HepG2 (cell line): ENCODE results near the gene HYOU1. TPM values are rescaled to one million over a fixed set of nuclear protein-coding genes. Genes with fewer than 3 reads are reported as not detected.

Source experiments
- ATAC-seq: fragments of 200-7000 bp; cut with Tn5 transposase; 3 replicates; pipeline ENCODE4 v1.9.1; 2020; ENCODE audit warnings: mild to moderate bottlenecking, moderate library complexity
- BruUV-seq: library from RNA; stranded (reverse); fragments of 400-500 nt; replicated peaks from 2 replicates; lab custom pipeline; 2021; lab: Mats Ljungman, UMichigan
- CTCF ChIA-PET: fragments of 300-600 bp; formaldehyde crosslinking; extraction: SDS; loops from one replicate; lab custom pipeline; 2021; ENCODE audit warnings: low total read pairs, inconsistent platforms, low intra/inter-chr PET ratio; lab: Yijun Ruan, JAX
- POLR2A ChIA-PET: fragments of 350-600 bp; sonication (Branson Sonifier 250); formaldehyde crosslinking; loops from one replicate; lab custom pipeline; 2020; ENCODE audit warnings: antibody characterized with exemption, inconsistent platforms; lab: Yijun Ruan, JAX
- DNase-seq: peaks from one replicate; pipeline ENCODE4 v3.0.0-alpha.2; 2015; ENCODE audit warnings: low spot score
- FAIRE-seq: peaks from 3 replicates; lab custom pipeline; 2011; peaks lifted over from hg19 to GRCh38; lab: Jason Lieb, UNC
- H2AFZ ChIP-seq: one replicate; pipeline ENCODE4 v1.6.1; 2011; ENCODE audit warnings: low read length, inconsistent platforms
- H3K27ac ChIP-seq: fragments of 300-600 bp; 3 replicates; pipeline ENCODE4 v1.8.0; 2011; ENCODE audit warnings: mixed run types, mild to moderate bottlenecking, mixed read lengths, low read length, inconsistent platforms; ENCODE audit not compliant: insufficient read depth; ENCODE audit errors: extremely low read length
- H3K27me3 ChIP-seq, 2 experiments: fragments of 200-600 bp in 1 of 2; 2 replicates in 1 of 2; 3 replicates in 1 of 2; pipeline versions ENCODE4 v1.6.0 to v1.8.0; 2011; ENCODE audit warnings: low read length in 2 of 2, mild to moderate bottlenecking in 2 of 2, moderate library complexity in 2 of 2, inconsistent platforms in 1 of 2; ENCODE audit not compliant: insufficient read depth in 2 of 2, control insufficient read depth in 1 of 2
- H3K36me3 ChIP-seq, 2 experiments: fragments of 200-600 bp in 1 of 2; replicated peaks in 1 of 2; 2 replicates in 1 of 2; 3 replicates in 1 of 2; pipeline versions ENCODE4 v1.5.1 to v1.8.0; 2011; ENCODE audit warnings: low read length in 2 of 2, inconsistent platforms in 1 of 2; ENCODE audit not compliant: insufficient read depth in 2 of 2, control insufficient read depth in 1 of 2
- H3K4me1 ChIP-seq: 2 replicates; pipeline ENCODE4 v1.5.1; 2012; ENCODE audit warnings: low read length, inconsistent platforms; ENCODE audit not compliant: insufficient read depth
- H3K4me2 ChIP-seq: 2 replicates; pipeline ENCODE4 v1.6.0; 2011; ENCODE audit warnings: low read depth, low read length, inconsistent platforms
- H3K4me3 ChIP-seq, 3 experiments: fragments of 200-600 bp in 1 of 3; sonication (generic), shearing (Covaris generic) in 1 of 3; replicated peaks in 1 of 3; 2 replicates each; pipeline ENCODE4 v1.5.1; 2011 to 2016; ENCODE audit warnings: low read length in 3 of 3, inconsistent platforms in 2 of 3, low read depth in 2 of 3, mild to moderate bottlenecking in 2 of 3, control low read depth in 1 of 3, mixed read lengths in 1 of 3; ENCODE audit not compliant: insufficient read depth in 1 of 3
- H3K79me2 ChIP-seq: one replicate; pipeline ENCODE4 v1.6.1; 2011; ENCODE audit warnings: low read length, inconsistent platforms; ENCODE audit not compliant: insufficient read depth
- H3K9ac ChIP-seq: 2 replicates; pipeline ENCODE4 v1.6.0; 2011; ENCODE audit warnings: mild to moderate bottlenecking, low read depth, low read length, inconsistent platforms; ENCODE audit not compliant: insufficient read depth
- H3K9me3 ChIP-seq: 2 replicates; pipeline ENCODE4 v1.5.1; 2012; ENCODE audit warnings: mild to moderate bottlenecking, low read length
- H4K20me1 ChIP-seq: 2 replicates; pipeline ENCODE4 v1.6.0; 2011; ENCODE audit warnings: inconsistent platforms, mild to moderate bottlenecking, low read length, moderate library complexity; ENCODE audit not compliant: insufficient read depth
- AGO2 ChIP-seq: fragments of 200-400 bp; formaldehyde crosslinking; optimal IDR thresholded peaks from 2 replicates; pipeline ENCODE3; 2017; ENCODE audit warnings: mild to moderate bottlenecking, low read depth, low read length, moderate library complexity
- BCL6 ChIP-seq: IDR thresholded peaks from 2 replicates; pipeline ENCODE4 v1.6.1; 2016; ENCODE audit warnings: missing genetic modification reagents, missing compliant biosample characterization
- FLYWCH1 ChIP-seq: sonication (generic); formaldehyde crosslinking; IDR thresholded peaks from 2 replicates; pipeline ENCODE4 v1.8.1; 2023; ENCODE audit warnings: mild to moderate bottlenecking, missing genetic modification reagents
- GZF1 ChIP-seq: sonication (generic); formaldehyde crosslinking; IDR thresholded peaks from 2 replicates; pipeline ENCODE4 v1.5.1; 2020; ENCODE audit warnings: mild to moderate bottlenecking, missing genetic modification reagents
- KDM1A ChIP-seq: IDR thresholded peaks from 2 replicates; pipeline ENCODE4 v1.6.1; 2016; ENCODE audit warnings: missing compliant biosample characterization
- KLF16 ChIP-seq, 2 experiments: sonication (generic) in 1 of 2; formaldehyde crosslinking in 1 of 2; IDR thresholded peaks; 2 replicates each; pipeline versions ENCODE4 v1.6.1 to v1.8.0; 2016 to 2023; ENCODE audit warnings: missing genetic modification reagents in 2 of 2, missing compliant biosample characterization in 1 of 2
- NFIC ChIP-seq: IDR thresholded peaks from 2 replicates; pipeline ENCODE4 v1.6.1; 2012; ENCODE audit warnings: mild to moderate bottlenecking, low read length, inconsistent platforms
- NR2C2 ChIP-seq: sonication (generic); formaldehyde crosslinking; IDR thresholded peaks from 2 replicates; pipeline ENCODE4 v1.4.0; 2020; ENCODE audit warnings: missing genetic modification reagents, mild to moderate bottlenecking, moderate library complexity, borderline replicate concordance
- PCBP1 ChIP-seq: fragments of 200-400 bp; formaldehyde crosslinking; IDR thresholded peaks from 2 replicates; pipeline ENCODE4 v1.6.1; 2017; ENCODE audit warnings: mild to moderate bottlenecking, low read depth, low read length, borderline replicate concordance
- PTBP1 ChIP-seq: fragments of 200-400 bp; formaldehyde crosslinking; IDR thresholded peaks from 2 replicates; pipeline ENCODE4 v1.6.1; 2018; ENCODE audit warnings: low read length, low read depth; ENCODE audit not compliant: poor library complexity, severe bottlenecking
- SRSF9 ChIP-seq: fragments of 200-400 bp; formaldehyde crosslinking; IDR thresholded peaks from 2 replicates; pipeline ENCODE4 v1.6.1; 2018; ENCODE audit warnings: borderline replicate concordance, mild to moderate bottlenecking, low read depth, low read length; ENCODE audit not compliant: insufficient read depth, poor library complexity, severe bottlenecking
- ZNF776 ChIP-seq: sonication (generic); formaldehyde crosslinking; IDR thresholded peaks from 2 replicates; pipeline ENCODE4 v1.4.0; 2020; ENCODE audit warnings: mild to moderate bottlenecking, missing genetic modification reagents
- ZSCAN21 ChIP-seq: sonication (generic); formaldehyde crosslinking; IDR thresholded peaks from 2 replicates; pipeline ENCODE4 v1.8.0; 2022; ENCODE audit warnings: mild to moderate bottlenecking, missing genetic modification reagents, moderate library complexity, borderline replicate concordance
- ZSCAN29 ChIP-seq: sonication (generic); formaldehyde crosslinking; conservative IDR thresholded peaks from 2 replicates; pipeline ENCODE4 v1.4.0; 2020; ENCODE audit warnings: mild to moderate bottlenecking, missing genetic modification reagents
- WGBS: methylation state at CpG from one replicate; pipeline ENCODE4 v1.1.6; 2017; ENCODE audit warnings: low lambda C conversion rate; 5-methylcytosine and 5-hydroxymethylcytosine counted together
- in situ Hi-C: cut with HindIII; loops from 2 replicates; pipeline ENCODE4 v1.10.0; 2017; ENCODE audit warnings: low pct_unique_long_range_greater_than_20kb; ENCODE audit not compliant: extremely low pct_ligation_motif_present
- intact Hi-C: fragments of 100-400 bp; cut with micrococcal nuclease; formaldehyde crosslinking; loops from one replicate; pipeline ENCODE4 v1.10.0; 2022; ENCODE audit not compliant: unreplicated experiment
- polyA plus RNA-seq, 8 experiments: library from polyadenylated mRNA; depleted of rRNA in 3 of 8; stranded (reverse) in 7 of 8; unstranded in 1 of 8; fragments of >200 nt; fragmentation: Illumina TruSeq in 4 of 8; extraction: Trizol in 4 of 8; gene quantifications; 2 replicates each; pipeline versions ENCODE4 v1.2.1 to v1.2.3, GENCODE V29; 2011 to 2016; ENCODE audit warnings: low read depth in 4 of 8, missing spikeins in 1 of 8, mixed read lengths in 1 of 8; ENCODE audit not compliant: insufficient read depth in 1 of 8
- total RNA-seq, 5 experiments: library from RNA; depleted of rRNA; stranded (reverse); fragments of >200 nt; fragmentation: Illumina TruSeq; extraction: Trizol; gene quantifications; 2 replicates each; pipeline ENCODE4 v1.2.3, GENCODE V29; 2016; ENCODE audit warnings: low read depth in 1 of 5
- TF ChIP-seq, protein P1 (sequence below): sonication (generic); formaldehyde crosslinking; IDR thresholded peaks from 2 replicates; pipeline ENCODE4 v1.5.1; 2020; ENCODE audit warnings: mild to moderate bottlenecking, moderate library complexity, missing genetic modification reagents

HYOU1 gene
- total and polyA plus RNA-seq, 2 of the 13 experiments (the other 11 are each of a cell fraction or from before 2014, with no cell fraction given): 127 to 155 TPM

DNA sequence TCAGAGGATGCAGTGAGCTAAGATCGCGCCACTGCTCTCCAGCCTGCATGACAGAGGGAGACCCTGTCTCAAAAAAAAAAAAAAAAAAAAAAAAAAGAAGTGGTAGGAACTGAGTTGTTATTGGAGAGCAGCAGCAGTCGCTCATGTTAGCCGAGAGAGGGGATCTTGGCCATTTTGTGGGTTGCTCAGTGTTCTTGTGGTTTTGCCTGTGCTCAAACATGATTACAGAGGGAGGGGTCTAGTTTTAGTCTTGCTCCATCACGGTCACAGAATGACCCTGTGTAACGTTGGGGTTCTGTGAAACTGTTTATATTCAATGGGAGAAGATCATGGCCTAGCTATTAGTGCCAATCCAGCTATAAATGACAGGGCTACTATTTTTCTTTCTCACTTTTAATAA lies 42.7 kb upstream of the HYOU1 start:
- no peaks in the 10 kb centered on the region; a peak in 1 of 5 replicates for H3K27me3 ChIP-seq
- 89% methylated on average over 6 of the region's 6 CpGs for WGBS
- ChIA-PET CTCF (no interaction called here), POLR2A (interaction anchor here (0.9 to 1.5 kb wide), 2 partner anchors 9 to 15 kb away, joined by 3 to 9 read pairs; partner anchors contain the start of gene HMBS)
- no TSS peak for BruUV-seq
- TF ChIP-seq ZNF776 (CRISPR knock-in tag) (no peak), KDM1A (CRISPR knock-in tag) (no peak), KLF16 (CRISPR knock-in tag; IDR thresholded peaks at IDR 0.05) (no peak), GZF1 (CRISPR knock-in tag) (no peak), NR2C2 (CRISPR knock-in tag) (no peak), PTBP1 (no peak), SRSF9 (no peak), PCBP1 (no peak), ZSCAN21 (CRISPR knock-in tag) (no peak), NFIC (no peak), ZSCAN29 (no peak), FLYWCH1 (CRISPR knock-in tag) (no peak), AGO2 (no peak), BCL6 (CRISPR knock-in tag) (no peak)
- TF ChIP-seq, protein P1, sequence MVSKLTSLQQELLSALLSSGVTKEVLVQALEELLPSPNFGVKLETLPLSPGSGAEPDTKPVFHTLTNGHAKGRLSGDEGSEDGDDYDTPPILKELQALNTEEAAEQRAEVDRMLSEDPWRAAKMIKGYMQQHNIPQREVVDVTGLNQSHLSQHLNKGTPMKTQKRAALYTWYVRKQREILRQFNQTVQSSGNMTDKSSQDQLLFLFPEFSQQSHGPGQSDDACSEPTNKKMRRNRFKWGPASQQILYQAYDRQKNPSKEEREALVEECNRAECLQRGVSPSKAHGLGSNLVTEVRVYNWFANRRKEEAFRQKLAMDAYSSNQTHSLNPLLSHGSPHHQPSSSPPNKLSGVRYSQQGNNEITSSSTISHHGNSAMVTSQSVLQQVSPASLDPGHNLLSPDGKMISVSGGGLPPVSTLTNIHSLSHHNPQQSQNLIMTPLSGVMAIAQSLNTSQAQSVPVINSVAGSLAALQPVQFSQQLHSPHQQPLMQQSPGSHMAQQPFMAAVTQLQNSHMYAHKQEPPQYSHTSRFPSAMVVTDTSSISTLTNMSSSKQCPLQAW (CRISPR knock-in tag): no peak
- no peak for ATAC-seq
- no peaks in the 10 kb centered on the region for H4K20me1 ChIP-seq
- peaks cover 10 to 26% of the 10 kb centered on the region in 2 experiments; a peak in 4 of 5 replicates for H3K36me3 ChIP-seq
- H3K27ac ChIP-seq: no peak overlapping the region
- peak overlapping the region; percentile 96; the same call in 1 of the 2 replicates for H3K4me2 ChIP-seq
- H3K9me3 ChIP-seq: no peaks in the 10 kb centered on the region
- H3K79me2 ChIP-seq: peaks cover 22% of the 10 kb centered on the region
- H3K4me1 ChIP-seq: peaks cover 32% of the 10 kb centered on the region
- H3K9ac ChIP-seq: no peak overlapping the region; the same call in 1 of the 2 replicates
- DNase-seq: no peak
- FAIRE-seq: no peak
- in situ Hi-C loops (no loop called here), intact Hi-C loops (loop anchor here (2.0 kb wide), 1 partner anchor 21 kb away; the partner anchor contains the start of gene HINFP)
- no peak overlapping the region for H2AFZ ChIP-seq
- peak overlapping the region in 1 of 3 experiments; percentile 86; a peak in 1 of 6 replicates for H3K4me3 ChIP-seq
